Activated CD4-positive, alpha-beta T cell treated with anti-CD3 and anti-CD28 coated beads, Interleukin-10, Interleukin-2, amounts not matched to agents 100 ng/mL and 50 ng/mL, durations not matched to agents 16 hours and 8 hours (primary cell): ENCODE measurements around the gene GSTA2.
"Not testable (repeated sequence)": the region's sequence is repeated elsewhere in the genome, so short reads cannot be mapped to it uniquely, and the experiment has no call there.

Source experiments
- DNase-seq: peaks from one replicate; pipeline ENCODE4 v3.0.0-alpha.2; 2020

The GSTA2 gene

GRCh38 chr6:52724406-52725121 is 38.7 kb downstream of the GSTA2 start:
- peak; percentile 60 for DNase-seq

GRCh38 chr6:52724042-52724405 is 39.3 kb downstream of the GSTA2 start:
- no peak for DNase-seq

- no peak for DNase-seq
Measured at GRCh38 chr6:52720321-52720720, 43.0 kb downstream of the GSTA2 start.

GRCh38 chr6:52718550-52718949 is 44.7 kb downstream of the GSTA2 start:
- no peak for DNase-seq

GRCh38 chr6:52714761-52715160 is 48.5 kb downstream of the GSTA2 start:
- not testable (repeated sequence) for DNase-seq

- DNase-seq, result no peak
Measured at GRCh38 chr6:52712136-52712535, 51.1 kb downstream of the GSTA2 start.

- DNase-seq, result no peak
Measured at GRCh38 chr6:52707963-52708680, 55.2 kb downstream of the GSTA2 start.

GRCh38 chr6:52706001-52706400 is 57.3 kb downstream of the GSTA2 start:
- no peak for DNase-seq

- not testable (repeated sequence) for DNase-seq
Measured at GRCh38 chr6:52704781-52705502, 58.3 kb downstream of the GSTA2 start.

GRCh38 chr6:52704060-52704459 is 59.2 kb downstream of the GSTA2 start:
- DNase-seq, result no peak
